IMR-90 (cell line): ENCODE results near the gene NAA10. TPM values are rescaled to one million over a fixed set of nuclear protein-coding genes. Genes with fewer than 3 reads are reported as not detected.

Experiments
- ATAC-seq: fragments of 200-7000 bp; cut with Tn5 transposase; 2 replicates; pipeline ENCODE4 v1.9.1; 2020; ENCODE audit warnings: low read depth, mild to moderate bottlenecking, moderate library complexity
- BruUV-seq: library from RNA; stranded (reverse); fragments of 400-500 nt; replicated peaks from 2 replicates; lab custom pipeline; 2021; lab: Mats Ljungman, UMichigan
- CTCF ChIA-PET: fragments of 300-600 bp; formaldehyde crosslinking; extraction: SDS; loops from one replicate; lab custom pipeline; 2021; ENCODE audit warnings: antibody characterized with exemption; lab: Yijun Ruan, JAX
- POLR2A ChIA-PET: fragments of 300-600 bp; sonication (Branson Sonifier 250); formaldehyde crosslinking; loops from one replicate; lab custom pipeline; 2022; ENCODE audit warnings: antibody characterized with exemption; ENCODE audit not compliant: unreplicated experiment; lab: Charles Lee
- DNase-seq: peaks from one replicate; pipeline ENCODE4 v3.0.0; 2013
- H2AFZ ChIP-seq: replicated peaks from 2 replicates; pipeline ENCODE3; 2013; ENCODE audit warnings: low read length, mild to moderate bottlenecking; ENCODE audit not compliant: poor library complexity
- H2AK5ac ChIP-seq: 2 replicates; pipeline ENCODE4 v1.6.1; 2013; ENCODE audit warnings: low read depth, low read length, inconsistent platforms
- H2AK9ac ChIP-seq: replicated peaks from 2 replicates; pipeline ENCODE3; 2013; ENCODE audit warnings: mild to moderate bottlenecking, low read depth, low read length, moderate library complexity; ENCODE audit not compliant: poor library complexity
- H2BK120ac ChIP-seq: 2 replicates; pipeline ENCODE4 v1.6.1; 2013; ENCODE audit warnings: low read depth, low read length, inconsistent platforms
- H2BK15ac ChIP-seq: 3 replicates; pipeline ENCODE4 v1.6.1; 2013; ENCODE audit warnings: low read depth, low read length, inconsistent platforms
- H2BK20ac ChIP-seq: 2 replicates; pipeline ENCODE4 v1.6.1; 2013; ENCODE audit warnings: low read depth, mild to moderate bottlenecking, inconsistent platforms, low read length, moderate library complexity
- H2BK5ac ChIP-seq: 2 replicates; pipeline ENCODE4 v1.6.1; 2013; ENCODE audit warnings: mild to moderate bottlenecking, low read depth, low read length, inconsistent platforms; ENCODE audit not compliant: poor library complexity, severe bottlenecking
- H3K14ac ChIP-seq: replicated peaks from 2 replicates; pipeline ENCODE4 v1.6.1; 2013; ENCODE audit warnings: low read depth, low read length, inconsistent platforms
- H3K18ac ChIP-seq: 2 replicates; pipeline ENCODE4 v1.6.1; 2013; ENCODE audit warnings: low read depth, low read length, control low read depth
- H3K23ac ChIP-seq: 2 replicates; pipeline ENCODE4 v1.6.1; 2013; ENCODE audit warnings: low read depth, low read length, inconsistent platforms
- H3K27ac ChIP-seq: 2 replicates; pipeline ENCODE4 v1.5.1; 2013; ENCODE audit warnings: mild to moderate bottlenecking, control low read depth, low read length; ENCODE audit not compliant: insufficient read depth
- H3K27me3 ChIP-seq: 2 replicates; pipeline ENCODE4 v1.6.1; 2013; ENCODE audit warnings: low read length; ENCODE audit not compliant: control insufficient read depth, insufficient read depth
- H3K36me3 ChIP-seq: 2 replicates; pipeline ENCODE4 v1.6.1; 2013; ENCODE audit warnings: low read length, mixed read lengths; ENCODE audit not compliant: control insufficient read depth, insufficient read depth
- H3K4ac ChIP-seq: 2 replicates; pipeline ENCODE4 v1.6.1; 2013; ENCODE audit warnings: low read depth, low read length, inconsistent platforms
- H3K4me1 ChIP-seq: 2 replicates; pipeline ENCODE4 v1.6.1; 2013; ENCODE audit warnings: low read length, mixed read lengths; ENCODE audit not compliant: control insufficient read depth, insufficient read depth
- H3K4me2 ChIP-seq: 2 replicates; pipeline ENCODE4 v1.6.1; 2013; ENCODE audit warnings: low read depth, mild to moderate bottlenecking, control low read depth, low read length, moderate library complexity
- H3K4me3 ChIP-seq: 2 replicates; pipeline ENCODE4 v1.5.1; 2013; ENCODE audit warnings: low read depth, mild to moderate bottlenecking, control low read depth, low read length, moderate library complexity; ENCODE audit not compliant: insufficient read depth
- H3K56ac ChIP-seq: 2 replicates; pipeline ENCODE4 v1.6.1; 2013; ENCODE audit warnings: low read length, inconsistent platforms; ENCODE audit not compliant: insufficient read depth; ENCODE audit errors: extremely low read depth
- H3K79me1 ChIP-seq, 2 experiments: 2 replicates each; pipeline ENCODE4 v1.6.1; 2013; ENCODE audit warnings: low read length in 2 of 2, inconsistent platforms in 1 of 2, low read depth in 1 of 2
- H3K9ac ChIP-seq: 2 replicates; pipeline ENCODE4 v1.6.1; 2013; ENCODE audit warnings: low read depth, low read length, control low read depth
- H3K9me1 ChIP-seq: 2 replicates; pipeline ENCODE4 v1.6.1; 2013; ENCODE audit warnings: low read length, inconsistent platforms; ENCODE audit not compliant: insufficient read depth
- H3K9me3 ChIP-seq: 2 replicates; pipeline ENCODE4 v1.6.1; 2013; ENCODE audit warnings: low read length; ENCODE audit not compliant: control insufficient read depth, insufficient read depth
- H4K20me1 ChIP-seq: 2 replicates; pipeline ENCODE4 v1.6.1; 2013; ENCODE audit warnings: low read length, inconsistent platforms; ENCODE audit not compliant: insufficient read depth
- H4K5ac ChIP-seq: 2 replicates; pipeline ENCODE4 v1.6.1; 2013; ENCODE audit warnings: mild to moderate bottlenecking, low read depth, low read length, control low read depth
- H4K8ac ChIP-seq, 2 experiments: 2 replicates each; pipeline ENCODE4 v1.6.1; 2013; ENCODE audit warnings: low read depth in 2 of 2, low read length in 2 of 2, control low read depth in 1 of 2, inconsistent platforms in 1 of 2
- H4K91ac ChIP-seq: 2 replicates; pipeline ENCODE4 v1.6.1; 2013; ENCODE audit warnings: low read depth, low read length, inconsistent platforms; ENCODE audit not compliant: insufficient read depth
- CHD1 ChIP-seq: IDR thresholded peaks from 2 replicates; pipeline ENCODE4 v1.6.1; 2012; ENCODE audit warnings: low read depth, low read length, improper control_type of control experiment
- FOS ChIP-seq: fragments of 150-350 bp; IDR thresholded peaks from 2 replicates; pipeline ENCODE4 v1.6.1; 2016; ENCODE audit warnings: low read depth, low read length
- MAFK ChIP-seq: IDR thresholded peaks from 2 replicates; pipeline ENCODE4 v1.6.1; 2012; ENCODE audit warnings: low read depth, low read length, improper control_type of control experiment
- MAZ ChIP-seq: IDR thresholded peaks from 2 replicates; pipeline ENCODE4 v1.6.1; 2012; ENCODE audit warnings: low read depth, mild to moderate bottlenecking, low read length, improper control_type of control experiment, moderate library complexity, borderline replicate concordance
- MXI1 ChIP-seq: IDR thresholded peaks from 2 replicates; pipeline ENCODE4 v1.6.1; 2012; ENCODE audit warnings: low read depth, mild to moderate bottlenecking, low read length, moderate library complexity, borderline replicate concordance
- RFX5 ChIP-seq: IDR thresholded peaks from 2 replicates; pipeline ENCODE4 v1.8.0; 2012; ENCODE audit warnings: low read depth, mild to moderate bottlenecking, low read length, moderate library complexity
- SMC3 ChIP-seq: fragments of 150-350 bp; IDR thresholded peaks from 2 replicates; pipeline ENCODE4 v1.6.1; 2016; ENCODE audit warnings: low read depth, mild to moderate bottlenecking, antibody characterized with exemption, low read length, moderate library complexity
- WGBS, 2 experiments: methylation state at CpG; one replicate each; pipeline versions ENCODE4 v1.1.5 to v1.1.7; 2013; ENCODE audit warnings: missing lambda C conversion rate in 2 of 2; ENCODE audit not compliant: insufficient read length in 1 of 2; ENCODE audit errors: extremely low coverage in 2 of 2; 5-methylcytosine and 5-hydroxymethylcytosine counted together
- dilution Hi-C: fragments of 300-500 bp; cut with HindIII; formaldehyde crosslinking; loops from one replicate; pipeline ENCODE4 v1.14.3; 2018; ENCODE audit warnings: low sequenced_read_pairs; ENCODE audit not compliant: unreplicated experiment
- in situ Hi-C: fragments of 300-500 bp; cut with MboI; formaldehyde crosslinking; loops from 3 replicates; pipeline ENCODE4 v1.14.3; 2019; ENCODE audit warnings: low sequenced_read_pairs, inconsistent platforms, mixed read lengths
- intact Hi-C: fragments of 100-400 bp; cut with micrococcal nuclease; formaldehyde crosslinking; loops from 2 replicates; pipeline ENCODE4 v1.10.0; 2022
- polyA plus RNA-seq, 3 experiments: library from polyadenylated mRNA; depleted of rRNA; stranded (reverse); fragments of >200 nt; gene quantifications; 2 replicates each; pipeline ENCODE4 v1.2.3, GENCODE V29; 2012; ENCODE audit warnings: low replicate concordance in 1 of 3
- total RNA-seq: library from RNA; depleted of rRNA; stranded (reverse); fragments of >200 nt; gene quantifications from 2 replicates; pipeline ENCODE4 v1.2.3, GENCODE V29; 2012
- TF ChIP-seq, protein P1 (sequence below): fragments of 150-350 bp; IDR thresholded peaks from 2 replicates; pipeline ENCODE4 v1.6.1; 2016; ENCODE audit warnings: low read depth, mild to moderate bottlenecking, low read length, moderate library complexity, borderline replicate concordance
- TF ChIP-seq, protein P2 (sequence below): fragments of 150-350 bp; IDR thresholded peaks from 2 replicates; pipeline ENCODE4 v1.6.1; 2017; ENCODE audit warnings: mild to moderate bottlenecking, antibody characterized with exemption, low read length, low read depth

The NAA10 gene
- total and polyA plus RNA-seq, 2 of the 4 experiments (the other 2 are of a cell fraction): 98.6 to 172 TPM

DNA sequence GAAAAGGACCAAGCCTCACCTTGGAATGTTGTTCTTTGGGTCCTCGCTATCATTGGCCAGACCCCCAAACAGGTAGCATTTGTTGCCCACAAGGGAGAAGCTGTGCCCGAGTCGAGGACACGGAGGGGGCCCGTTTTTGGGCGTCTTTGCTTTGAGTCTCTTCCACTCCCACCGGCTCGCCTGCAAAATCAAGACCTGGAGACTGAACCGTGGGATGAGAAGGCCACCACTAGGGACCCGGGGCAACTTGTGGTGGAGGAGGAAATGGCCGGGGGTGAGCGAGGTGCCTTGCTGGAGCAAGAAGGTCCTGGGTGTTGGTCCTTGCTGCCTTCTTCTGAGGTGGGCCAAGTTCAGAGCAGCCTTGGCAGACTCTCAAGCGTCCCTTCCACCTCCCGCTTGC is 29.3 kb upstream of the NAA10 start:
- Histone ChIP-seq H3K56ac (no peak overlapping the region), H3K4me3 (no peak overlapping the region), H2BK15ac (no peak overlapping the region), H3K23ac (no peak overlapping the region), H2BK20ac (no peak overlapping the region), H3K79me1 (peaks cover 5 to 19% of the 10 kb centered on the region in 2 experiments; a peak in 3 of 4 replicates), H3K4me1 (peaks cover 16% of the 10 kb centered on the region; the same call in 1 of the 2 replicates), H3K27me3 (no peaks in the 10 kb centered on the region), H2AK5ac (no peak overlapping the region), H3K9ac (no peak overlapping the region), H2BK5ac (no peak overlapping the region), H4K91ac (no peak overlapping the region), H3K36me3 (peaks cover 45% of the 10 kb centered on the region), H3K27ac (no peak overlapping the region), H3K4me2 (no peak overlapping the region), H3K9me1 (peaks cover 9% of the 10 kb centered on the region; the same call in 1 of the 2 replicates), H3K18ac (no peak overlapping the region), H4K20me1 (peaks cover 65% of the 10 kb centered on the region), H4K8ac (no peak overlapping the region), H2AFZ (no peak overlapping the region), H3K14ac (no peak overlapping the region), H2AK9ac (no peak overlapping the region), H3K9me3 (no peaks in the 10 kb centered on the region), H3K4ac (no peak overlapping the region), H4K5ac (no peak overlapping the region), H2BK120ac (no peak overlapping the region)
- BruUV-seq: no TSS peak
- POLR2A ChIA-PET: no interaction called here
- TF ChIP-seq, protein P1, sequence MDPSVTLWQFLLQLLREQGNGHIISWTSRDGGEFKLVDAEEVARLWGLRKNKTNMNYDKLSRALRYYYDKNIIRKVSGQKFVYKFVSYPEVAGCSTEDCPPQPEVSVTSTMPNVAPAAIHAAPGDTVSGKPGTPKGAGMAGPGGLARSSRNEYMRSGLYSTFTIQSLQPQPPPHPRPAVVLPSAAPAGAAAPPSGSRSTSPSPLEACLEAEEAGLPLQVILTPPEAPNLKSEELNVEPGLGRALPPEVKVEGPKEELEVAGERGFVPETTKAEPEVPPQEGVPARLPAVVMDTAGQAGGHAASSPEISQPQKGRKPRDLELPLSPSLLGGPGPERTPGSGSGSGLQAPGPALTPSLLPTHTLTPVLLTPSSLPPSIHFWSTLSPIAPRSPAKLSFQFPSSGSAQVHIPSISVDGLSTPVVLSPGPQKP: no peak
- TF ChIP-seq CHD1: no peak
- TF ChIP-seq MXI1: no peak
- TF ChIP-seq MAZ: no peak
- no peak for TF ChIP-seq SMC3
- no peak for TF ChIP-seq MAFK
- TF ChIP-seq FOS: no peak
- TF ChIP-seq RFX5: no peak
- TF ChIP-seq, protein P2, sequence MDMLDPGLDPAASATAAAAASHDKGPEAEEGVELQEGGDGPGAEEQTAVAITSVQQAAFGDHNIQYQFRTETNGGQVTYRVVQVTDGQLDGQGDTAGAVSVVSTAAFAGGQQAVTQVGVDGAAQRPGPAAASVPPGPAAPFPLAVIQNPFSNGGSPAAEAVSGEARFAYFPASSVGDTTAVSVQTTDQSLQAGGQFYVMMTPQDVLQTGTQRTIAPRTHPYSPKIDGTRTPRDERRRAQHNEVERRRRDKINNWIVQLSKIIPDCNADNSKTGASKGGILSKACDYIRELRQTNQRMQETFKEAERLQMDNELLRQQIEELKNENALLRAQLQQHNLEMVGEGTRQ: no peak
- dilution Hi-C loops (no loop called here), in situ Hi-C loops (loop anchor here (10.0 kb wide), 1 partner anchor 199 kb away; the partner anchor contains the start of gene PLXNB3), intact Hi-C loops (no loop called here)
- DNase-seq: no peak
- ATAC-seq: no peak
- WGBS, 2 experiments: no CpG with 5 or more reads among the region's 14 CpGs
- CTCF ChIA-PET: no interaction called here
